WI38 (cell line): Measurements from ENCODE around the gene TEC.

Experiments
- H3K4me3 ChIP-seq: 2 replicates; pipeline ENCODE4 v1.5.1; 2011; ENCODE audit warnings: low read depth, mild to moderate bottlenecking, control low read depth, low read length
- TF ChIP-seq, protein P1 (sequence below): IDR thresholded peaks from 2 replicates; pipeline ENCODE4 v1.5.1; 2012; ENCODE audit warnings: low read depth, mild to moderate bottlenecking, control low read depth, low read length

TEC gene

DNA sequence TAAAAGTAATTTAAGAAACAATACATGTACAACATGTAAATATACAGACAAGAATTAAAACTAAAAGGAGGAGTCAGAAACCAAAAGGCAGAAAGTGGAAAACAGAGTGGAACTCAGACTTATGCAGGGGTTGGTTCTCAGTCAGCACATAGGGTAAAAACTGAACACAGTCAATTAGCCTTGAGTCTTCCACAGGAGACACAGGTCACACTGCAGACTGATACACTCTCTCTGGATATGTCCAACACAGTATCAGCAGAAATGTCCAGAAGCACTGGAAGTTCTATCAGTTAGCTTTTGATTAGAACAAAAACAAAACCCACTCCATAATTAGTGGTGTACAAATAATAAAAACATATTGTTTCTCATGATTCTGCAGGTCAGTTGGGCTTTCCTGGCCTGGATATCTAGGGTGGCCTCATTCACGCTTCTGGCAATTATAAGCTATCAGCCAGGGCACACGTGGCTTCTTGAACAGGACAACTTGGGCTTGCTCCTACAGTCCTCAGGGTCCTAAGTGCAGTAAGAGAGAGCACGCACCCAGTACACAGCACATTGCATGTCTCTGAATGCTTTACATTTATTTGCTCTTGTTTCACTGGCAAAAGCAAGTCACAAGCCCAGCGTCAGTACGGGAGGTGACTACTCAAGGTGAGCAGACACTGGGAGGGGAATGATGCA lies 21.6 kb downstream of the TEC start:
- TF ChIP-seq, protein P1, sequence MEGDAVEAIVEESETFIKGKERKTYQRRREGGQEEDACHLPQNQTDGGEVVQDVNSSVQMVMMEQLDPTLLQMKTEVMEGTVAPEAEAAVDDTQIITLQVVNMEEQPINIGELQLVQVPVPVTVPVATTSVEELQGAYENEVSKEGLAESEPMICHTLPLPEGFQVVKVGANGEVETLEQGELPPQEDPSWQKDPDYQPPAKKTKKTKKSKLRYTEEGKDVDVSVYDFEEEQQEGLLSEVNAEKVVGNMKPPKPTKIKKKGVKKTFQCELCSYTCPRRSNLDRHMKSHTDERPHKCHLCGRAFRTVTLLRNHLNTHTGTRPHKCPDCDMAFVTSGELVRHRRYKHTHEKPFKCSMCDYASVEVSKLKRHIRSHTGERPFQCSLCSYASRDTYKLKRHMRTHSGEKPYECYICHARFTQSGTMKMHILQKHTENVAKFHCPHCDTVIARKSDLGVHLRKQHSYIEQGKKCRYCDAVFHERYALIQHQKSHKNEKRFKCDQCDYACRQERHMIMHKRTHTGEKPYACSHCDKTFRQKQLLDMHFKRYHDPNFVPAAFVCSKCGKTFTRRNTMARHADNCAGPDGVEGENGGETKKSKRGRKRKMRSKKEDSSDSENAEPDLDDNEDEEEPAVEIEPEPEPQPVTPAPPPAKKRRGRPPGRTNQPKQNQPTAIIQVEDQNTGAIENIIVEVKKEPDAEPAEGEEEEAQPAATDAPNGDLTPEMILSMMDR: no peak

DNA sequence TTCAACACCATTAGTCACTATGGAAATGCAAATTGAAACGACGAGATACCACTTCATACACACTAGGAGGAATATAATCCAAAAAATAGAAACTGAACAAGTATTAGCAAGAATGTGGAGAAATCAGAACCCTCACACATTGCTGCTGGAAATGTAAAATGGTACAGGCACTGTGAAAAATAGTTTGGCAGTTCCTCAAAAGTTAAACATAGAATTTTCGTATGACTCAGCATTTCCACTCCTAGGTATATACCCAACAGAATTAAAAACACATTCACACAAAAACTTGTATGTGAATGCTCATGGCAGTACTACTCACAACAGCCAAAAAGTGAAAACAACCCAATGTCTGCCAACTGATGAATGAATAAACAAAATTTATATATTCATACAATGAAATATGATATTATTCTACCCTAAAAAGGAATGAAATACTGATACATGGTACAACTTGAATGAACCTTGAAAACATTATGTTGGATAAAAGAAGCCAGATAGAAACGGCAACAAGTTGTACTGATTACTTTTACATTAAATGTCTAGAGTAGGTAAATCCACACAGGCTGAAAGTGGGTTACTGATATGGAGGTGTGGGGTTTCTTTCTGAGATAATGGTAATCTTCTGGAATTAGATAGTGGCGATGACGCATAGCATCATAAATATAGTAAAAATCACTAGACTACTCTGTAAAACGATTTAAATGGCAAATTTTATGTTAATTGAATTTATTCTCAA lies 22.3 kb downstream of the TEC start:
- TF ChIP-seq, protein P1: no peak

More for the DNA sequence above, 21.6 kb downstream of the TEC start:
- H3K4me3 ChIP-seq: no peak overlapping the region

DNA sequence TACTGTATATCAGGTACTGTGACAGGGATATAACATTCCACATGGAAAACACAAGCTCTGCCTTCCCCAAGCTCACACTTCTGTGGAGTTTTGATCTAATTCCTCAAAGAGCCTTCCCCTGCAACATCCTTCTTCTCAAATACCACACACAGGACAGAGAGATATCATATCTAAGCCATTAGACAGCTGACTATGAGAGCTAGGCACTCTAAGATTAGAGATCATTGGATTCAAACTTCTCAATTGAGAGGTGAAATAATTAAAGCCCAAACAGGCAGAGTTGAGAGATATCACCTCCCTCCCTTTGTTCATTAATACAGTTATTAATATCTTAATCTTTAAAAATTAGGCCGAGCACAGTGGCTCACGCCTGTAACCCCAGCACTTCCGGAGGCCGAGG lies 25.0 kb downstream of the TEC start:
- TF ChIP-seq, protein P1: no peak

More for the DNA sequence above, 22.3 kb downstream of the TEC start:
- H3K4me3 ChIP-seq: no peak overlapping the region

DNA sequence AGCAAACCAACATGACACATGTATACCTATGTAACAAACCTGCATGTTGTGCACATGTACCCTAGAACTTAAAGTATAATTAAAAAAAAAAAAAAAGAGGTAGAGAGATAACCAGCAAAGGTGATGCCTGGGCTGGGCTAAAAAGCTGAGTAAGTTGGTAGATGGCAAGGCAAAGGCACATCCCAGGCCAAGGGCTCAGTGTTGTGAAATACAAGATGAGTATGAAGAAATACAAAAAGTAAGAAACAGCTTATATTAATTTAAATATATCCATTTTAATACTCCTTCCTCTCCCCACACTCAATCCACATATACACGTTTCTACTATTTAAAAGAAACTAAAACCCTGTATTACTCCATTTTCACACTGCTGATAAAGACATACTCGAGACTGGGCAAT lies 25.8 kb downstream of the TEC start:
- TF ChIP-seq, protein P1: no peak
- no peak overlapping the region for H3K4me3 ChIP-seq

More for the DNA sequence above, 25.0 kb downstream of the TEC start:
- H3K4me3 ChIP-seq: no peak overlapping the region

DNA sequence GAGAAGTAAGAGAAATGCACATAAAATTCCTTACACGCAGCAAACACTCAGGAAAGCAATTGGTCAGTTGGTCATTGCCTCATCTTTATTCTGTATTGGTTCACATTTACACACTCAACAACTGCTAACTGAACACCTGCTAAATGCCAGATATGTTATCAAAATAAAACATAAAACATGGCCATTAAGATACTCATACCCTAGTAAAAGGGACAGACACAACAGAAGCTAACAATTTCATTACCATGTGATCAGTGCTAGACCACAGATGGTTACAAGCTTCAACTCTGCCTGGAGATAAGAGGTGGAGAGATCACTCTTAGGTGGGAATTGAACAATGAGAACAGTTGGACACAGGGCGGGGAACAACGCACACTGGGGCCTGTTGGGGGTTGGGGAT lies 26.2 kb downstream of the TEC start:
- H3K4me3 ChIP-seq: no peak overlapping the region
- TF ChIP-seq, protein P1: no peak

DNA sequence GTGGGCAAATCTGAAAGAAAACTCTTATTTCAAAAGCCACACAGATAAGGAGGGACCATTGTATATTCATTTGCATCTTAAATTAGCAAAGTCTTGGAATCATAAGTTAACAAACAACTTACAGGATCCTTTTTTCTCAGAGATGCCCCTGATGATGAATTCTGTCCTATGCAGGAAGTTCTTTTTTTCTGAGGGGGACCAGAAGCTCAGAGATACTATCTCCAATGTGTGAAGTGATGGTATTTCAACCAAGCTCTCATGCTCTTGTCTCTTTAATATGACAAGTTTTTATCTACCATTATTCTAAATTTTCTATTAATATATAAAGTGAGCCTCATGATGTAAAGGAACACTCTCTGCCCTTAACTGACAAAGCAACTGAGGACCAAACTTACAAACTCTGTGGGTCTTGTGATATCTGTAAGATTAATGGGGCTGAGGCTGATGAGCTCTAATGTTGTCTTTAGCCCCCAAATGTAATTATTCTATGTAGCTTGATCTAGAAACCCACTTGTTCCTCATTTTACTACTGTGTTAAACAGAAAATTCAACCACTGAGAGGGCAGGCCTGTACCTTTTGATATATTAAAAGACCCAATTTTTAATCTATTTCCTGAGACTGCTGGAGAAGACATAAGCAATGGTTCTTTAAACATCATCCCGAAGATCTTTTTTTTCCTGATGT lies 27.0 kb downstream of the TEC start:
- TF ChIP-seq, protein P1: no peak

DNA sequence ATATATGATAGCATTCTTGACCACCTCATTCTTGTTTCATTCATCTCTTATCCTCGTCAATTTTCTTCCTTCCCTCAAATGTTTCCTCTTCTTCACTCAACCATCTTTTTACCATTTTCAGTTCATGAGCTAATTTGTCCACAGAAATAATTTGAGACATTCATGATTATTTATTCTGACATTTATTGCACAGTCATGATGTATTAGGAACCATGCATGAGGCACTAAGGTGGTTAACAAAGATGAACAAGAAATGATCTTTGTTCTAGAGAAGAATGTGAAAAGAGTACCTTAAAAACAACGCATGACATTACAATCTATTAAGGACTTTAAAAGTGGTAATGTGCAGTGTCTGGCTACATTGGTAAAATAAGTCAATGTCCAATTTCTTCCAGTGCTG lies 27.9 kb downstream of the TEC start:
- TF ChIP-seq, protein P1: no peak

More for the DNA sequence above, 27.0 kb downstream of the TEC start:
- H3K4me3 ChIP-seq: no peak overlapping the region

More for the DNA sequence above, 27.9 kb downstream of the TEC start:
- no peak overlapping the region for H3K4me3 ChIP-seq
